Pancreas (tissue), 10 donors: ENCODE measurements around the gene CYB5RL. TPM values are rescaled to one million over a fixed set of nuclear protein-coding genes. Genes with fewer than 3 reads are reported as not detected.
"Not testable (repeated sequence)": the region's sequence is repeated elsewhere in the genome, so short reads cannot be mapped to it uniquely, and the experiment has no call there.

Source experiments
- ATAC-seq, 4 donors: fragments of 200-7000 bp; cut with Tn5 transposase; one replicate each; pipeline versions ENCODE4 v1.8.0 to v1.9.1; 2020; ENCODE audit warnings: mild to moderate bottlenecking in 4 of 4, moderate library complexity in 4 of 4
- DNase-seq, 6 donors: peaks; one replicate each; pipeline ENCODE4 v3.0.0-alpha.2; 2020
- FAIRE-seq: peaks from 2 replicates; lab custom pipeline; 2012; peaks lifted over from hg19 to GRCh38; lab: Jason Lieb, UNC
- H3K27ac ChIP-seq, 4 donors: fragments of 200-600 bp; sonication (generic); 1 replicate in 3 of 4; 2 replicates in 1 of 4; pipeline versions ENCODE4 v1.5.0 to v1.8.0; 2020
- H3K27me3 ChIP-seq, 4 donors: fragments of 200-600 bp; one replicate each; pipeline ENCODE4 v1.8.0; 2021
- H3K36me3 ChIP-seq, 3 donors: fragments of 200-600 bp; sonication (generic) in 1 of 3; one replicate each; pipeline versions ENCODE4 v1.5.0 to v1.8.0; 2020 to 2021
- H3K4me1 ChIP-seq, 3 donors: fragments of 200-600 bp; one replicate each; pipeline ENCODE4 v1.8.0; 2021
- H3K4me3 ChIP-seq, 4 donors: fragments of 200-600 bp; sonication (generic) in 2 of 4; one replicate each; pipeline versions ENCODE4 v1.5.0 to v1.8.0; 2020 to 2021
- H3K9me3 ChIP-seq, 4 donors: fragments of 200-600 bp; one replicate each; pipeline ENCODE4 v1.8.0; 2021
- WGBS, 2 donors: extraction: QIAGEN DNeasy Blood & Tissue Kit; methylation state at CpG; one replicate each; pipeline ENCODE4 v1.1.7; 2013; 5-methylcytosine and 5-hydroxymethylcytosine counted together
- intact Hi-C, 3 donors: fragments of 100-400 bp; cut with DNase I; formaldehyde crosslinking; loops; one replicate each; pipeline versions ENCODE4 v1.11.1 to v1.14.2; 2022
- polyA plus RNA-seq, 2 donors: library from polyadenylated mRNA; stranded (reverse); fragments of 200-250 nt; gene quantifications; one replicate each; pipeline ENCODE4 v1.2.3, GENCODE V29; 2013
- total RNA-seq, 6 donors: library from RNA; stranded (reverse); fragmentation: NEBNext Ultra II Directional in 4 of 6; extraction: Animal tissue kit (Norgen Biotek cat#: 25700) in 4 of 6; gene quantifications; one replicate each; pipeline versions ENCODE4 v1.2.1 to v1.2.4, GENCODE V29; 2021 to 2023
- TF ChIP-seq, protein P1 (sequence below), 4 donors: fragments of 200-600 bp; sonication (generic) in 3 of 4; IDR thresholded peaks; one replicate each; pipeline versions ENCODE4 v1.5.0 to v1.8.0; 2021; ENCODE audit warnings: antibody characterized with exemption in 4 of 4
- donor health status: healthy with polysubstance abuse.
- donor health status: DM: no; HTN: no; CAD: no; lungs with moderate emphysema.
- donor health status: DM: no; HTN: no; CAD: no.
- donor health status: control.
- donor health status: control.
- donor health status: Bipolar disorder and iron deficiency.
- donor health status: DM: yes; HTN: yes; CAD: no.
- donor health status: DM: no; HTN: no; CAD: no.
- donor health status: DM: no; HTN: no; CAD: no.
- donor health status: DM: yes; HTN: yes; CAD: no.

The CYB5RL gene
- total and polyA plus RNA-seq, 8 donors: 3.2 to 9.1 (median 4.3) TPM

DNA sequence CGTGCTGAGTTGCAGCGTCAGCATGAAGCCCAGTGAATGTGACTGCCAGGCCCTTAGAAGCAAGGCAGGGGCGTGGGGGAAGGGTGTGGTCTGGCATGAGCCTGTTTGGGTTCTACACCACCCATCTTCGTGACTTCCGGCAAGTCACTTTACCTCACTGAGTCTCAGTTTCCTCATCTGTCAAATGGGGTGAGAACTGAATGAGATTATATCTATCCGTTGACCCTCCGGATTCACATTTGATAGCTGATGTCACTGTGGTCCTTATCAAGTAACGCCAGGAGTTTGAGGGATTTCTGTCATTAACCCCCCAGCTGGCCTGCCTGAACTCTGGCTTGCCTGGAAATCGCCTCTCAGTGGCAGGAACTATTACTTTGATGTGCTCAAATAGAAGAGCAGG, 15.7 kb upstream of the CYB5RL start:
- H3K27ac ChIP-seq: no peak overlapping the region
- no peak for ATAC-seq
- H3K4me3 ChIP-seq: no peak overlapping the region
- peaks cover 9 to 17% (median 16%) of the 10 kb centered on the region in 3 donors for H3K4me1 ChIP-seq
- H3K9me3 ChIP-seq: no peaks in the 10 kb centered on the region
- FAIRE-seq: no peak
- no peak for DNase-seq
- TF ChIP-seq, protein P1, sequence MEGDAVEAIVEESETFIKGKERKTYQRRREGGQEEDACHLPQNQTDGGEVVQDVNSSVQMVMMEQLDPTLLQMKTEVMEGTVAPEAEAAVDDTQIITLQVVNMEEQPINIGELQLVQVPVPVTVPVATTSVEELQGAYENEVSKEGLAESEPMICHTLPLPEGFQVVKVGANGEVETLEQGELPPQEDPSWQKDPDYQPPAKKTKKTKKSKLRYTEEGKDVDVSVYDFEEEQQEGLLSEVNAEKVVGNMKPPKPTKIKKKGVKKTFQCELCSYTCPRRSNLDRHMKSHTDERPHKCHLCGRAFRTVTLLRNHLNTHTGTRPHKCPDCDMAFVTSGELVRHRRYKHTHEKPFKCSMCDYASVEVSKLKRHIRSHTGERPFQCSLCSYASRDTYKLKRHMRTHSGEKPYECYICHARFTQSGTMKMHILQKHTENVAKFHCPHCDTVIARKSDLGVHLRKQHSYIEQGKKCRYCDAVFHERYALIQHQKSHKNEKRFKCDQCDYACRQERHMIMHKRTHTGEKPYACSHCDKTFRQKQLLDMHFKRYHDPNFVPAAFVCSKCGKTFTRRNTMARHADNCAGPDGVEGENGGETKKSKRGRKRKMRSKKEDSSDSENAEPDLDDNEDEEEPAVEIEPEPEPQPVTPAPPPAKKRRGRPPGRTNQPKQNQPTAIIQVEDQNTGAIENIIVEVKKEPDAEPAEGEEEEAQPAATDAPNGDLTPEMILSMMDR (IDR thresholded peaks at IDR 0.05): no peak
- WGBS, 2 donors: 92 to 96% methylated on average over 9 of the region's 9 CpGs
- intact Hi-C loops: loop anchor here in 1 of 3 donors (10.0 kb wide), 1 partner anchor 159 kb away; no protein-coding TSS in a partner anchor
- no peaks in the 10 kb centered on the region for H3K27me3 ChIP-seq
- H3K36me3 ChIP-seq: peaks cover 3 to 77% (median 54%) of the 10 kb centered on the region in 3 donors

DNA sequence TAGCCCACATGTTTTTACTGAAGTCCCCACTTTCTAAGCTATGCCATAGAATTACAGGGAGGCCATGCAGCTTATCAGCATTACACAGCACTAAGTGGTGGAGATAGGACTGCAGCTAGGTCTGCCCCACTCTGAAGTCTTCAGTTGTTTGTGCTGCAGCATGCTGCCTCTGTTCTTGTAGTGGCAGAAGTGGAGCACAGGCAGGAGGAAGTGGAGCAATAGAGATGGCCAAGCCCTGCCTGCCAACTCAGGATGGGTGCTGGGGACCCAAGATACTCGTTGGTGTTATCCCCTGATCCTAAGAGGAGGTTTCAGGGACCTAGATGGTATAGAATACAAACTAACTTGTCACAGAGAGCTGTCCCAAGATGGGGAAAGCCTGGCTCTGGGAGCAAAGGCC, 13.0 kb upstream of the CYB5RL start:
- no peak overlapping the region for H3K4me3 ChIP-seq
- ATAC-seq: no peak
- H3K27ac ChIP-seq: no peak overlapping the region
- FAIRE-seq: no peak
- DNase-seq: no peak
- no peaks in the 10 kb centered on the region for H3K27me3 ChIP-seq
- H3K4me1 ChIP-seq: no peaks in the 10 kb centered on the region
- TF ChIP-seq, protein P1 (IDR thresholded peaks at IDR 0.05): no peak
- intact Hi-C loops: loop anchor here in 1 of 3 donors (10.0 kb wide), 1 partner anchor 162 kb away; no protein-coding TSS in a partner anchor
- no peaks in the 10 kb centered on the region for H3K9me3 ChIP-seq
- 65% methylated on average over 1 of the region's 1 CpG for WGBS, 2 donors
- peaks cover 3 to 78% (median 53%) of the 10 kb centered on the region in 3 donors for H3K36me3 ChIP-seq

DNA sequence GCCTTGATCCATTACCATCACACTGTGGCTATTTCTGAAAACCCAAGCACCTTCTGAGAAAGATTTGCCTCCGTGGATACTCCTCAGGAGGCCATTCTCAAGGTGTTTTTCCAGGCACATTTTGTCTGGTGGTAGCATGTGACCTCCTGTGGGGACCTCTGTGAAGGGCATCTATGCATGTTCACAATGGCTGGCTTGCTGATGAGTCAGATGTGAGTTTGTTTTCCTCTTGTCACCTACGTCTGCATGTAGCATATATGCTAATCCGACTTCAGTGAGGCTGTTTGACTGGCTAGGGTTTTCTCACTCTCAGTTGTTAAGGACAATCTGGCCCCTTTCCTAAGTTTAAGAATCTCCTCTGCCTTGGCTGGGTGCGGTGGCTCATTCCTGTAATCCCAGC, 8.1 kb upstream of the CYB5RL start:
- intact Hi-C loops, FAIRE-seq, H3K27me3 ChIP-seq, ATAC-seq, H3K27ac ChIP-seq, H3K4me1 ChIP-seq, H3K4me3 ChIP-seq, H3K9me3 ChIP-seq, DNase-seq: not testable (repeated sequence)
- peaks cover 3 to 48% (median 32%) of the 10 kb centered on the region in 3 donors for H3K36me3 ChIP-seq
- 66 to 73% methylated on average over 4 of the region's 4 CpGs for WGBS, 2 donors

DNA sequence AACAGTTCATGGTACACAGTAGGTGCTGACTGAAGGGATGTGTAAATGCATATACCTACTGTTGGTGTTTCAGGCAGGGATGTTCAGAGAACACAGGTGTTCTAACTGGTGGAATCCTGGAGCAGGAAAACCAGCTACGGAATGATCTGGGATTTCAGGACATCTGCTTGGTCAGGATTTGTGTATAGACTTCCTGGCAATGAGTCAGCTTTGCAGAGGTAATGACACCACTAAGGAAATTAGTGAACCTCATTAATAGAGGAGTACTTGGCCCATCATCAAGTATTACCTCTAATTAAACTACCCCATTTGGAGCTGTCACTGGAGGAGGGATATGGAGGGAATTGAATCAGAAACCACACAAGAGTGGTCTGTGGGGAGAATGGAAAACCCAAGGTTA, 7.5 kb upstream of the CYB5RL start:
- TF ChIP-seq, protein P1 (IDR thresholded peaks at IDR 0.05): no peak
- H3K36me3 ChIP-seq: peaks cover 0 to 42% (median 25%) of the 10 kb centered on the region in 3 donors
- no peaks in the 10 kb centered on the region for H3K27me3 ChIP-seq
- H3K27ac ChIP-seq: no peak overlapping the region
- 40 to 76% methylated on average over 1 of the region's 1 CpG for WGBS, 2 donors
- no peak for FAIRE-seq
- no peak overlapping the region for H3K4me3 ChIP-seq
- ATAC-seq: no peak
- DNase-seq: no peak
- H3K4me1 ChIP-seq: no peaks in the 10 kb centered on the region
- H3K9me3 ChIP-seq: no peaks in the 10 kb centered on the region
- intact Hi-C loops: no loop called here

DNA sequence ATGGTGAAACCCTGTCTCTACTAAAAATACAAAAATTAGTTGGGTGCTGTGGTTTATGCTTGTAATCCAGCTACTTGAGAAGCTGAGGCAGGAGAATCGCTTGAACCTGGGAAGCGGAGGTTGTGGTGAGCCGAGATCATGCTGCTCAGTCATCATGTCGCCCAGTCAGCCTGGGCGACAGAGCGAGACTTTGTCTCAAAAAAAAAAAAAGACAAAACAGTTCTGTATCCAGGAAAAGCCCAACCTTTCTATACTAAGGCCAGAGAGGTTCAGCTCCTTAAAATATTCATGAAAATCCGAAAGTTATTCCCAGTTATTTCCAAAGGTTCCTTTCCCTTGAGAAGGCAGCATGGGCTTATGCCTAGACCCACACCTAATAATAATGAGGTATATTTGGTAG, 4.4 kb upstream of the CYB5RL start:
- no peaks in the 10 kb centered on the region for H3K9me3 ChIP-seq
- 78 to 79% methylated on average over 7 of the region's 7 CpGs for whole genome bisulfite sequencing, 2 donors
- no peaks in the 10 kb centered on the region for H3K27me3 ChIP-seq
- DNase-seq (no peak), ATAC-seq (no peak), FAIRE-seq (no peak)
- H3K27ac ChIP-seq: no peak overlapping the region
- H3K36me3 ChIP-seq: peaks cover 0 to 17% (median 8%) of the 10 kb centered on the region in 3 donors
- intact Hi-C loops: no loop called here
- peaks cover 7 to 9% (median 8%) of the 10 kb centered on the region in 3 donors for H3K4me1 ChIP-seq
- TF ChIP-seq, protein P1 (IDR thresholded peaks at IDR 0.05): no peak
- H3K4me3 ChIP-seq: no peak overlapping the region
